ENCODE measurements around the gene CNMD.
"Not testable (repeated sequence)": the region's sequence is repeated elsewhere in the genome, so short reads cannot be mapped to it uniquely, and the experiment has no call there.

The CNMD gene

GRCh38 chr13:52686376-52686775 lies 53.2 kb downstream of the CNMD start:
- DNase-seq (ENCODE audit: low read depth), result no peak

DNA sequence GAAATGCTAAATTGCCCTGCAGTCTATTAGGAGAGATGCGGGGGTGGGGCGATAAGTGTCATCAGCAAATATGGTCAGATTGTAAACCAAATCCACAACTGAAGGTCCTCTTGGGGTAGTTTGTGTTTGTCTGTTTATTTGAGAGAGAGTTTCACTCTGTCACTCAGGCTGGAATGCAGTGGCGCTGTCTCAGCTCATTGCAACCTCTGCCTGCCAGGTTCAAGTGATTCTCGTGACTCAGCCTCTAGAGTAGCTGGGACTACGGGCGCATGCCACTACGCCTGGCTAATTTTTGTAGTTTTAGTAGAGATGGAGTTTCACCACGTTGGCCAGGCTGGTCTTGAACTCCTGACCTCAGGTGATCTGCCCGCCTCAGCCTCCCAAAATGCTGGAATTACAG lies 53.8 kb downstream of the CNMD start:
- DNase-seq (ENCODE audit: low read depth), result not testable (repeated sequence)

GRCh38 chr13:52677823-52678222 lies 61.8 kb downstream of the CNMD start:
- DNase-seq (ENCODE audit: low read depth), result no peak

GRCh38 chr13:52673465-52673864 lies 66.2 kb downstream of the CNMD start:
- DNase-seq (ENCODE audit: low read depth), result no peak

- no peak for DNase-seq (ENCODE audit: low read depth)
These were observed 68.9 kb downstream of the CNMD start for GRCh38 chr13:52670726-52671125.

GRCh38 chr13:52669677-52670076 lies 69.9 kb downstream of the CNMD start:
- no peak for DNase-seq (ENCODE audit: low read depth)

DNA sequence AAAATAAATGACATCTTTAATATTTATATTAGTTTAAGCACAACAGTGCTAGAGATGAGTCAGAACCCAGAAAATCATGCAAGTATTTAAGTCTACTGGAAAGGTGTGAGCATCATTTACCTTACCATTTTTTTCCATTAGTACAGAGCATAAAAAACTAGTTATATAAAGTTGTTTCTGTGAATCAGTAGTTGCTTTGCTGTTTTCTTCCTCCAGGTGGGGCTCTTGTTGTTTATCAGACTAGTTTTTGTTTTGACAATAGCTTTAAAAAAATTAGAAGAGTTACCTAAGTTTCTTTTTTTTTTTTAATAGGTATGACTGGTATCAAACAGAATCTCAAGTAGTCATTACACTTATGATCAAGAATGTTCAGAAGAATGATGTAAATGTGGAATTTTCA lies 74.3 kb downstream of the CNMD start:
- DNase-seq (ENCODE audit: low read depth), result peak; percentile 7

DNA sequence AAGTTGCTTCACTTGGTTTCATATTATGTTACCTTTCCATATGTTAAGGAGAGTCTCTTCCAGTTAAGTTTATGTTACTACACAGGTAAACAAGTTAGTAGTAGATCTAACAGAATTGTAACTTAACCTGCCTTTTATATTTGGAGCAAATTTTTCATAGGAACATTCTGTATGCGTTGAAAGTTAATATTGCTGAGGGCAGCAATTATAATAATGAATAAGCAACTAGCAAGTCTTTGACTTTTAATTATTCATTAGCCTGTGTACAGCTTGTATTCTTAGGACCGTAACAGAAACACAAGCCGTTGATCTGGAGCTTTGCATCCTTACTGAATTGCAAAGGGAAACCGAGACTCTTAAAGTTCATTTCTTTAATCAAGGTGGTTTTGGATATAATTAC lies 75.3 kb downstream of the CNMD start:
- no peak for DNase-seq (ENCODE audit: low read depth)

DNA sequence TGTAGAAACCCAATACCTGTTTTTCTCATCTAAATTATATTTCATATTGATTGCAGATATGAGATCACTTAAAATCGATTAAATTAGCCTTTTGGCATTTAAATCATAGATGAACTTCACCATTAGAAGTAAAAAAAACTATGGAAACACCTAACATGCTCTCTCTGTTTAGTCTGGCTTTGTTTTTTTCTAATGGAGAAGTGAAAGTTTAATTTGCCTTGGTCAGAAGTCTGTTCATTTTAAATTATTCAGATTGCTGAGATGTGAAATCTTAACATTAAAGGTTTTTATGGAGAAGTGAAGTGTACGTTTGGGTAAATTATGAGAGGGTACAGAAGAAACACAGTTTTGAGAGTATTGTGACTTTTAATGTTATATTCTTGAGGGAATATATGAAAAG lies 80.3 kb downstream of the CNMD start:
- no peak for DNase-seq (ENCODE audit: low read depth)
